Neural crest cell (in vitro differentiated cells): ENCODE results near the gene SCAF8. TPM values are rescaled to one million over a fixed set of nuclear protein-coding genes. Genes with fewer than 3 reads are reported as not detected.

Experiments
- DNase-seq: peaks from one replicate; pipeline ENCODE4 v3.0.0; 2021; ENCODE audit warnings: low read depth, mixed read lengths, low spot score
- H3K27ac Mint-ChIP-seq: one replicate; pipeline ENCODE4 v1.8.0; 2021; ENCODE audit warnings: mild to moderate bottlenecking, mixed read lengths; ENCODE audit not compliant: unreplicated experiment
- H3K27me3 Mint-ChIP-seq: 2 replicates; pipeline ENCODE4 v1.8.0; 2021; ENCODE audit warnings: low read depth, mild to moderate bottlenecking, mixed read lengths
- H3K36me3 Mint-ChIP-seq: 2 replicates; pipeline ENCODE4 v1.8.0; 2021; ENCODE audit warnings: low read depth, mild to moderate bottlenecking, mixed read lengths
- H3K4me1 Mint-ChIP-seq: 2 replicates; pipeline ENCODE4 v1.8.0; 2021; ENCODE audit warnings: mixed read lengths
- H3K4me3 Mint-ChIP-seq: one replicate; pipeline ENCODE4 v1.8.0; 2021; ENCODE audit warnings: mild to moderate bottlenecking, mixed read lengths
- H3K9me3 Mint-ChIP-seq: 2 replicates; pipeline ENCODE4 v1.8.0; 2021; ENCODE audit warnings: mixed read lengths
- CTCF ChIP-seq: fragments of 200-600 bp; sonication (generic); conservative IDR thresholded peaks from 2 replicates; pipeline ENCODE4 v1.5.0; 2021; ENCODE audit warnings: antibody characterized with exemption, mild to moderate bottlenecking
- total RNA-seq: library from RNA; stranded (reverse); gene quantifications from 2 replicates; pipeline ENCODE4 v1.2.1, GENCODE V29; 2021

SCAF8 gene
- total RNA-seq, 1 donor from 2014 or later = 63.6 TPM

- Mint-ChIP-seq H3K27ac (peak overlapping the region; percentile 3), H3K36me3 (peaks cover 28% of the 10 kb centered on the region), H3K4me1 (no peaks in the 10 kb centered on the region), H3K9me3 (peaks cover 2% of the 10 kb centered on the region), H3K4me3 (no peak overlapping the region), H3K27me3 (no peaks in the 10 kb centered on the region)
- TF ChIP-seq CTCF = no peak
- DNase-seq = no peak
Observed at GRCh38 chr6:154815938-154816820, 83.0 kb downstream of the SCAF8 start.

GRCh38 chr6:154821099-154821498 lies 87.9 kb downstream of the SCAF8 start:
- no peak overlapping the region for H3K27ac Mint-ChIP-seq
- no peaks in the 10 kb centered on the region for H3K27me3 Mint-ChIP-seq
- H3K4me3 Mint-ChIP-seq = no peak overlapping the region
- TF ChIP-seq CTCF = no peak
- H3K9me3 Mint-ChIP-seq = no peaks in the 10 kb centered on the region
- H3K36me3 Mint-ChIP-seq = peaks cover 35% of the 10 kb centered on the region
- no peak for DNase-seq
- H3K4me1 Mint-ChIP-seq = no peaks in the 10 kb centered on the region

GRCh38 chr6:154821638-154822037 lies 88.4 kb downstream of the SCAF8 start:
- Mint-ChIP-seq H3K4me1 (no peaks in the 10 kb centered on the region), H3K27me3 (no peaks in the 10 kb centered on the region), H3K9me3 (no peaks in the 10 kb centered on the region), H3K27ac (no peak overlapping the region), H3K36me3 (peaks cover 32% of the 10 kb centered on the region), H3K4me3 (no peak overlapping the region)
- no peak for TF ChIP-seq CTCF
- DNase-seq = no peak

- TF ChIP-seq CTCF = no peak
- Mint-ChIP-seq H3K4me1 (no peaks in the 10 kb centered on the region), H3K36me3 (peaks cover 27% of the 10 kb centered on the region), H3K27me3 (no peaks in the 10 kb centered on the region), H3K9me3 (no peaks in the 10 kb centered on the region), H3K4me3 (no peak overlapping the region), H3K27ac (no peak overlapping the region)
- DNase-seq = no peak
Observed at GRCh38 chr6:154822947-154823558, 89.8 kb downstream of the SCAF8 start.

- Mint-ChIP-seq H3K4me1 (no peaks in the 10 kb centered on the region), H3K9me3 (no peaks in the 10 kb centered on the region), H3K36me3 (peaks cover 25% of the 10 kb centered on the region), H3K4me3 (no peak overlapping the region), H3K27ac (no peak overlapping the region), H3K27me3 (no peaks in the 10 kb centered on the region)
- no peak for DNase-seq
- TF ChIP-seq CTCF = no peak
Observed at GRCh38 chr6:154824076-154824475, 90.9 kb downstream of the SCAF8 start.
